ENCODE results near the gene GNA15.
A peak's percentile ranks its signal among the peaks of the same experiment; 100 is the strongest.

GNA15 gene

DNA sequence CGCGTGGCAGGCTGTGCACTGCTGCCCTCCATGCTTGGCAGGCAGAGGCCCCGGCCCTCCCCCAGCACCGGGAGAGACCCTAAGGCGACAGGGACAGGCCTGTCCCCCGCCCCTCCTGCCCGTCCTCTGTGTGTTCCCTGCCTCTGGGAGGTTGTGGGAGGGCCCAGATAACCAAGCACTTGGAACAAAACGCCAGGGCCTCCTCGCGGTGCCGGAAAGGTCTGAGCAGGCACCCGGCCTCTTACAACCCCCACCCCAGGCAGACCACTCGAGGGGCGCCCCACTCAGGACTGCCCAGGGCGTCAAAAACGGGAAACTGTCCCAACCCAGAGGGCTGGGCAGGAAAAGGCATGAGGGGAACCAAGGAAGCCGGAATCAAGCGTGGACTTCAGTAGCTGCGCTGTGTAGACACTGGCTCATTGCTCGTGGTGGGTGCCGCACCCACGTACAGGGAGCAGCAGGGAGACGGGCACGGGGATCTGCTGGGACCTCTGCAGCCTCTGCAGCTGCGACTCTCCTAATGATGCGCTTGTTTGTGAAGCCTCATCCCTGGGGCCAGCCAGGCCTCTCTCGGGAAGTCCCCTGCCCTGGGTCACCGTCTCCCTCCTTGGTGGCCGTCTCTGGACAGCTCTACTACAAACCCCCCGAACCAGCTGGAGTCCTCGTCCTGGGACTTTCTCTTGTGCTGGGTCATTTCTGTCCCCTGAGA, 21.7 kb upstream of the GNA15 start:
- TF ChIP-seq, protein P1, sequence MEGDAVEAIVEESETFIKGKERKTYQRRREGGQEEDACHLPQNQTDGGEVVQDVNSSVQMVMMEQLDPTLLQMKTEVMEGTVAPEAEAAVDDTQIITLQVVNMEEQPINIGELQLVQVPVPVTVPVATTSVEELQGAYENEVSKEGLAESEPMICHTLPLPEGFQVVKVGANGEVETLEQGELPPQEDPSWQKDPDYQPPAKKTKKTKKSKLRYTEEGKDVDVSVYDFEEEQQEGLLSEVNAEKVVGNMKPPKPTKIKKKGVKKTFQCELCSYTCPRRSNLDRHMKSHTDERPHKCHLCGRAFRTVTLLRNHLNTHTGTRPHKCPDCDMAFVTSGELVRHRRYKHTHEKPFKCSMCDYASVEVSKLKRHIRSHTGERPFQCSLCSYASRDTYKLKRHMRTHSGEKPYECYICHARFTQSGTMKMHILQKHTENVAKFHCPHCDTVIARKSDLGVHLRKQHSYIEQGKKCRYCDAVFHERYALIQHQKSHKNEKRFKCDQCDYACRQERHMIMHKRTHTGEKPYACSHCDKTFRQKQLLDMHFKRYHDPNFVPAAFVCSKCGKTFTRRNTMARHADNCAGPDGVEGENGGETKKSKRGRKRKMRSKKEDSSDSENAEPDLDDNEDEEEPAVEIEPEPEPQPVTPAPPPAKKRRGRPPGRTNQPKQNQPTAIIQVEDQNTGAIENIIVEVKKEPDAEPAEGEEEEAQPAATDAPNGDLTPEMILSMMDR (conservative IDR thresholded peaks at IDR 0.05; ENCODE audit: low read depth, low read length) = no peak
- no peak for DNase-seq (ENCODE audit: low read depth)
- no peak overlapping the region for H3K4me3 ChIP-seq (ENCODE audit: low read length)

DNA sequence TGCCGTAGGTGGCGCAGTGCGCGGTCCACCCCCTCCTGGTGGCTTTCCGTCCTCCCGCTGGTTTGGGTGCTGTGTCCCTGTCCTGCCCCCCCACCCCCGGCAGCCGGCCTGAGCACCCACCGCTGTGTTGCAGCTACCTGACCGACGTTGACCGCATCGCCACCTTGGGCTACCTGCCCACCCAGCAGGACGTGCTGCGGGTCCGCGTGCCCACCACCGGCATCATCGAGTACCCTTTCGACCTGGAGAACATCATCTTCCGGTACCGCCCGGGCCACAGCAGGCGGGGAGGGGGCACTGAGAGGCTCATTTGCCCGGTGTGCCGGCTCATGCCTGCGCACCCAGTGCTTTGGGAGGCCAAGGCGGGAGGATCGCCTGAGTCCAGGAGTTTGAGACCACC, 21.0 kb upstream of the GNA15 start:
- no peak for DNase-seq (ENCODE audit: low read depth)
- H3K4me3 ChIP-seq (ENCODE audit: low read length) = no peak overlapping the region
- TF ChIP-seq, protein P1 (conservative IDR thresholded peaks at IDR 0.05; ENCODE audit: low read depth, low read length) = no peak

DNA sequence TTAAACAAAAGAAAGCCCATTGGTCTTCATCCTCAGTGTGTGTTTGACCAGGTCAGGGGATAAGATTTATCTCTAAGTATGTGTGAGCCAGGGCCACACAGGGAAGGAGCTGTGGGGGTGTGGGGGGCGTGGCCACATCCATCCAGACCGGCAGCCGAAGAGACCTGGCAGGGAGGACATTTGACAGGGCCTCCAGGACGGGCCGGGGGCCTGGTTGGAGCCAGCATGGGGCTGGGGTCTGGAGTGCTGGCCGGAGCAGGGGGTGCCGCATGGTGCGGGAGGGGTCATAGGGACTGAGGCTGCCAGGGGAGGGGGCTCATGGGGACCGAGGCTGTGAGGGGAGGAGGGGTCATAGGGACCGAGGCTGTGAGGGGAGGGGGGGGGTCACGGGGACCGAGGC, 20.4 kb upstream of the GNA15 start:
- H3K4me3 ChIP-seq (ENCODE audit: low read length) = no peak overlapping the region
- TF ChIP-seq, protein P1 (conservative IDR thresholded peaks at IDR 0.05; ENCODE audit: low read depth, low read length) = no peak
- no peak for DNase-seq (ENCODE audit: low read depth)

DNA sequence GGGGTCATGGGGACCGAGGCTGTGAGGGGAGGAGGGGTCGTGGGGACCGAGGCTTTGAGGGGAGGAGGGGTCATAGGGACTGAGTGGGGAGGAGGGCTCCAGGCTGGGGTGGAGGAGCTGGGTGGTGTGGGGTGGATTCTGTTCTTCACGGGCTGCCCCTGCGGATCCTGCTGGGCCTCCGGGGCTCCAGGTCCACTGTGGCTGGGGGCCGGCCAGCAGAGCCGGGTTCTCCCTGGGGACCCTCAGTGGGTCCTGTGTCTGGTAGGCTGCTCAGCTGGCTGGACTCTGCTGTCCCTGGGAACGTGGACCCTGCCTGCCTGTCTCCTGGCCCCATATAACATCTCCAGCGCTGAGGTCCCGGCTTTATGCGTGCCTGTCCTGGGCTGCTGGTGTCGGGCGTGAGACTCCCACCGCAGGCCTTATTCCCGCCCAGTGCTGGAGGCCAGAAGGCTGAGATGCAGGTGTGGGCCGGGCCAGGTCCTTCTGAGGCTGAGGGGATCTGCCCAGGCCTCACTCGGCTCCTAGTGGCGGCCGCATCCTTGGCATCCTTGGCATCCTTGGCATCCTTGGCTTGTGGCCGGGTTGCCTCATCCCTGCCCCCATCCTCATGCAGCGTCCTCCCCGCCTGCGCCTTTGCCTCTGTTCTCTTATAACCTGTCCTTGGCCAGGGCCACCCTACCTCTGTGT, 19.8 kb upstream of the GNA15 start:
- TF ChIP-seq, protein P1 (conservative IDR thresholded peaks at IDR 0.05; ENCODE audit: low read depth, low read length) = no peak
- DNase-seq (ENCODE audit: low read depth) = peak; percentile 29

DNA sequence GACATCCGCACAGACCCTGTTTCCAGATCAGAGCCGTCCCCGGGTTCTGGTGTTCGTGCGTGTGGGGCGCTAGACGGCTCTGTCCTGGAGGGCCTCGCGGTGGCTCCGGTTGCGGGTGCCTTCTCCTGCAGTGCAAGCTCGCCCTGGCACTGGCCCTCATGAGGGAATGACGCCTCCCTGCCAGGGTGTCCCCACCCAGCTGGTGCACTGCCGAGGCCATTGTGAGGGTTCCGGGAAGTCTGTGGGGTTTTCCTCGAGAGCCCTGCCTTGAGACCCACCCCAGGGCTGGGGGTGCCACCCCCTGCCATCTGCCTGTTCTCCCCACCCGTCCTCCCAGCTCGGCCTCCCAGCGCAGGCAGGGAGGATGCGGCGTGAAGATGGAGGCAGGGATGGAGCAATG, 19.2 kb upstream of the GNA15 start:
- H3K4me3 ChIP-seq (ENCODE audit: low read length) = no peak overlapping the region
- no peak for DNase-seq (ENCODE audit: low read depth)
- TF ChIP-seq, protein P1 (conservative IDR thresholded peaks at IDR 0.05; ENCODE audit: low read depth, low read length) = no peak

More for the DNA sequence above, 19.8 kb upstream of the GNA15 start:
- no peak overlapping the region for H3K4me3 ChIP-seq (ENCODE audit: low read length)

DNA sequence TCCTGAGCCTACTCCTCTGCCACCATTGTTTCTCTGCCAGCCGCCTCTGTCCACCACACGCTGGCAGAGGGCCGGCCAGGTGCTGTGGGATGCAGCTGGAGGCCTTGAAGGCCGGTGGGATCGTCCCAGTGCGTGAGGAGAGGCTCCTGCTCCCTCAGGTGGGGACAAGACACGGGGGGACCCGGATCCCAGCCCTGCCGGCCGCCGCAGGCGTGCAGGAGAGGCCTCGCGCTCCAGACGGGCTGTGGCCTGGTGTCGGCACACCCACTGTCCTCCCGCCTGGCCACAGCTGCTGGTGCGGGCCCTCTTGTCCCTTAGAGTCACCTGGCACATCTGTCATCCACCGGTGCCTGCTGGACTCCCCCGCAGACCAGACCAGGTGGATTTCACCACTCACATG, 18.1 kb upstream of the GNA15 start:
- H3K4me3 ChIP-seq (ENCODE audit: low read length) = no peak overlapping the region
- TF ChIP-seq, protein P1 (conservative IDR thresholded peaks at IDR 0.05; ENCODE audit: low read depth, low read length) = no peak
- no peak for DNase-seq (ENCODE audit: low read depth)

All from retinal pigment epithelial cell (primary cell).